CD8-positive, alpha-beta memory T cell (primary cell): ENCODE results near the gene FMO5. TPM values are rescaled to one million over a fixed set of nuclear protein-coding genes. Genes with fewer than 3 reads are reported as not detected.

Experiments
- CTCF ChIA-PET: fragments of 350-600 bp; sonication (Branson Sonifier 250); formaldehyde crosslinking; loops from one replicate; lab custom pipeline; 2021; ENCODE audit warnings: antibody characterized with exemption; lab: Charles Lee
- POLR2A ChIA-PET: fragments of 350-600 bp; sonication (Branson Sonifier 250); formaldehyde crosslinking; loops from one replicate; lab custom pipeline; 2021; ENCODE audit warnings: antibody characterized with exemption; lab: Charles Lee
- DNase-seq, 5 donors: peaks; one replicate each; pipeline versions ENCODE4 v3.0.0 to v3.0.0-alpha.2; 2020 to 2022; ENCODE audit warnings: mixed read lengths in 1 of 5
- H3K27ac ChIP-seq: one replicate; pipeline ENCODE4 v1.7.0; 2013; ENCODE audit warnings: low read depth, mild to moderate bottlenecking, low read length, moderate library complexity
- H3K27me3 ChIP-seq: 2 replicates; pipeline ENCODE4 v1.7.0; 2013; ENCODE audit warnings: low read length, mild to moderate bottlenecking; ENCODE audit not compliant: insufficient read depth, poor library complexity, severe bottlenecking
- H3K36me3 ChIP-seq: 2 replicates; pipeline ENCODE4 v1.7.0; 2013; ENCODE audit warnings: mild to moderate bottlenecking, low read length, moderate library complexity; ENCODE audit not compliant: insufficient read depth
- H3K4me1 ChIP-seq: 2 replicates; pipeline ENCODE4 v1.7.0; 2013; ENCODE audit warnings: mild to moderate bottlenecking, low read length, moderate library complexity; ENCODE audit not compliant: insufficient read depth
- H3K4me3 ChIP-seq: 2 replicates; pipeline ENCODE4 v1.7.0; 2013; ENCODE audit warnings: mild to moderate bottlenecking, low read length
- H3K9me3 ChIP-seq: 2 replicates; pipeline ENCODE4 v1.7.0; 2013; ENCODE audit warnings: mild to moderate bottlenecking, low read length
- H3K27ac Mint-ChIP-seq, 8 donors: one replicate each; pipeline ENCODE4 v1.8.0; 2020 to 2021; ENCODE audit warnings: mixed read lengths in 8 of 8, mild to moderate bottlenecking in 6 of 8, inconsistent platforms in 3 of 8, moderate library complexity in 3 of 8
- H3K27me3 Mint-ChIP-seq, 2 donors: one replicate each; pipeline ENCODE4 v1.8.0; 2020 to 2021; ENCODE audit warnings: mixed read lengths in 2 of 2, mild to moderate bottlenecking in 1 of 2, moderate library complexity in 1 of 2
- H3K36me3 Mint-ChIP-seq, 3 donors: one replicate each; pipeline ENCODE4 v1.8.0; 2020 to 2021; ENCODE audit warnings: mixed read lengths in 3 of 3, inconsistent platforms in 1 of 3, mild to moderate bottlenecking in 1 of 3
- H3K4me1 Mint-ChIP-seq, 3 donors: one replicate each; pipeline ENCODE4 v1.8.0; 2020 to 2021; ENCODE audit warnings: mixed read lengths in 3 of 3, inconsistent platforms in 1 of 3, mild to moderate bottlenecking in 1 of 3
- H3K4me3 Mint-ChIP-seq, 7 donors: one replicate each; pipeline ENCODE4 v1.8.0; 2020 to 2021; ENCODE audit warnings: mixed read lengths in 7 of 7, mild to moderate bottlenecking in 6 of 7, moderate library complexity in 4 of 7, inconsistent platforms in 2 of 7
- H3K9me3 Mint-ChIP-seq, 5 donors: one replicate each; pipeline ENCODE4 v1.8.0; 2020 to 2022; ENCODE audit warnings: mixed read lengths in 5 of 5, mild to moderate bottlenecking in 3 of 5, moderate library complexity in 2 of 5, inconsistent platforms in 1 of 5
- polyA plus RNA-seq: library from polyadenylated mRNA; unstranded; fragments of 300-500 nt; fragmentation: Illumina TruSeq; gene quantifications from one replicate; pipeline ENCODE4 v1.2.3, GENCODE V29; 2021
- total RNA-seq, 2 experiments: library from RNA; stranded (reverse); gene quantifications; one replicate each; pipeline ENCODE4 v1.2.3, GENCODE V29; 2021

Gene FMO5
- total and polyA plus RNA-seq, 3 experiments from 2014 or later = 0.31 to 1.2 (median 0.35) TPM

GRCh38 chr1:147218606-147219005, 6.5 kb downstream of the FMO5 start:
- CTCF ChIA-PET = no interaction called here
- peaks cover 0 to 2% (median 0%) of the 10 kb centered on the region in 3 donors for H3K36me3 Mint-ChIP-seq

GRCh38 chr1:147217141-147217540, 8.0 kb downstream of the FMO5 start:
- Histone ChIP-seq H3K9me3 (no peaks in the 10 kb centered on the region), H3K4me3 (no peak overlapping the region), H3K27ac (no peak overlapping the region), H3K4me1 (no peaks in the 10 kb centered on the region), H3K27me3 (no peaks in the 10 kb centered on the region), H3K36me3 (no peaks in the 10 kb centered on the region)
- Mint-ChIP-seq H3K36me3 (peaks cover 0 to 2% (median 0%) of the 10 kb centered on the region in 3 donors), H3K27ac (no peak overlapping the region), H3K27me3 (no peaks in the 10 kb centered on the region), H3K9me3 (no peaks in the 10 kb centered on the region), H3K4me1 (no peaks in the 10 kb centered on the region), H3K4me3 (no peak overlapping the region)
- CTCF ChIA-PET = no interaction called here
- POLR2A ChIA-PET = no interaction called here
- DNase-seq = no peak

More at GRCh38 chr1:147218606-147219005, 6.5 kb downstream of the FMO5 start:
- Histone ChIP-seq H3K4me1 (no peaks in the 10 kb centered on the region), H3K9me3 (no peaks in the 10 kb centered on the region), H3K27me3 (no peaks in the 10 kb centered on the region), H3K4me3 (no peak overlapping the region), H3K27ac (no peak overlapping the region), H3K36me3 (no peaks in the 10 kb centered on the region)
- no peak overlapping the region for H3K4me3 Mint-ChIP-seq
- H3K27me3 Mint-ChIP-seq = no peaks in the 10 kb centered on the region
- H3K27ac Mint-ChIP-seq = no peak overlapping the region
- POLR2A ChIA-PET = no interaction called here
- DNase-seq = no peak
- H3K9me3 Mint-ChIP-seq = no peaks in the 10 kb centered on the region
- H3K4me1 Mint-ChIP-seq = peaks cover 0 to 1% (median under 1%) of the 10 kb centered on the region in 3 donors

- Mint-ChIP-seq H3K27ac (no peak overlapping the region), H3K9me3 (no peaks in the 10 kb centered on the region), H3K4me1 (no peaks in the 10 kb centered on the region), H3K27me3 (no peaks in the 10 kb centered on the region), H3K4me3 (no peak overlapping the region), H3K36me3 (peaks cover 0 to 5% (median 0%) of the 10 kb centered on the region in 3 donors)
- CTCF ChIA-PET = no interaction called here
- Histone ChIP-seq H3K9me3 (no peaks in the 10 kb centered on the region), H3K36me3 (no peaks in the 10 kb centered on the region), H3K4me3 (no peak overlapping the region), H3K27me3 (no peaks in the 10 kb centered on the region), H3K4me1 (no peaks in the 10 kb centered on the region), H3K27ac (no peak overlapping the region)
- no peak for DNase-seq
- POLR2A ChIA-PET = no interaction called here
These were observed 9.0 kb downstream of the FMO5 start for GRCh38 chr1:147216124-147216523.

- no peak for DNase-seq
- H3K36me3 ChIP-seq = no peaks in the 10 kb centered on the region
- H3K36me3 Mint-ChIP-seq = peaks cover 0 to 5% (median 0%) of the 10 kb centered on the region in 3 donors
- no peaks in the 10 kb centered on the region for H3K4me1 ChIP-seq
- H3K27ac ChIP-seq = no peak overlapping the region
- H3K9me3 ChIP-seq = no peaks in the 10 kb centered on the region
- ChIA-PET CTCF (no interaction called here), POLR2A (no interaction called here)
- H3K4me1 Mint-ChIP-seq = no peaks in the 10 kb centered on the region
- H3K4me3 ChIP-seq = no peak overlapping the region
- H3K4me3 Mint-ChIP-seq = no peak overlapping the region
- no peak overlapping the region for H3K27ac Mint-ChIP-seq
- no peaks in the 10 kb centered on the region for H3K27me3 ChIP-seq
- H3K9me3 Mint-ChIP-seq = no peaks in the 10 kb centered on the region
- no peaks in the 10 kb centered on the region for H3K27me3 Mint-ChIP-seq
These were observed 9.6 kb downstream of the FMO5 start for GRCh38 chr1:147215540-147215916.

- no peaks in the 10 kb centered on the region for H3K4me1 ChIP-seq
- no peak overlapping the region for H3K27ac ChIP-seq
- CTCF ChIA-PET = no interaction called here
- DNase-seq = no peak
- POLR2A ChIA-PET = no interaction called here
- H3K27me3 Mint-ChIP-seq = no peaks in the 10 kb centered on the region
- H3K27me3 ChIP-seq = no peaks in the 10 kb centered on the region
- no peaks in the 10 kb centered on the region for H3K9me3 ChIP-seq
- H3K36me3 Mint-ChIP-seq = peaks cover 0 to 5% (median 0%) of the 10 kb centered on the region in 3 donors
- no peak overlapping the region for H3K27ac Mint-ChIP-seq
- H3K36me3 ChIP-seq = no peaks in the 10 kb centered on the region
- no peaks in the 10 kb centered on the region for H3K9me3 Mint-ChIP-seq
- no peak overlapping the region for H3K4me3 ChIP-seq
- H3K4me1 Mint-ChIP-seq = no peaks in the 10 kb centered on the region
- H3K4me3 Mint-ChIP-seq = no peak overlapping the region
These were observed 10.1 kb downstream of the FMO5 start for GRCh38 chr1:147214842-147215539.

GRCh38 chr1:147214325-147214724, 10.8 kb downstream of the FMO5 start:
- no peak overlapping the region for H3K27ac Mint-ChIP-seq
- ChIA-PET CTCF (no interaction called here), POLR2A (no interaction called here)

GRCh38 chr1:147213271-147213670, 11.9 kb downstream of the FMO5 start:
- no peaks in the 10 kb centered on the region for H3K27me3 ChIP-seq
- no peaks in the 10 kb centered on the region for H3K4me1 ChIP-seq
- Mint-ChIP-seq H3K27me3 (no peaks in the 10 kb centered on the region), H3K27ac (no peak overlapping the region), H3K4me3 (no peak overlapping the region), H3K36me3 (peaks cover 0 to 5% (median 4%) of the 10 kb centered on the region in 3 donors), H3K9me3 (no peaks in the 10 kb centered on the region), H3K4me1 (no peaks in the 10 kb centered on the region)
- H3K27ac ChIP-seq = no peak overlapping the region
- no peaks in the 10 kb centered on the region for H3K36me3 ChIP-seq
- H3K4me3 ChIP-seq = no peak overlapping the region
- no peaks in the 10 kb centered on the region for H3K9me3 ChIP-seq
- no peak for DNase-seq
- CTCF ChIA-PET = no interaction called here
- POLR2A ChIA-PET = no interaction called here

More at GRCh38 chr1:147214325-147214724, 10.8 kb downstream of the FMO5 start:
- H3K4me1 Mint-ChIP-seq = no peaks in the 10 kb centered on the region
- Histone ChIP-seq H3K27ac (no peak overlapping the region), H3K4me1 (no peaks in the 10 kb centered on the region), H3K27me3 (no peaks in the 10 kb centered on the region), H3K9me3 (no peaks in the 10 kb centered on the region), H3K4me3 (no peak overlapping the region), H3K36me3 (no peaks in the 10 kb centered on the region)
- no peaks in the 10 kb centered on the region for H3K27me3 Mint-ChIP-seq
- H3K36me3 Mint-ChIP-seq = peaks cover 0 to 5% (median 4%) of the 10 kb centered on the region in 3 donors
- no peaks in the 10 kb centered on the region for H3K9me3 Mint-ChIP-seq
- no peak overlapping the region for H3K4me3 Mint-ChIP-seq
- no peak for DNase-seq

- Histone ChIP-seq H3K9me3 (no peaks in the 10 kb centered on the region), H3K36me3 (no peaks in the 10 kb centered on the region), H3K4me3 (no peak overlapping the region), H3K27me3 (no peaks in the 10 kb centered on the region), H3K4me1 (no peaks in the 10 kb centered on the region), H3K27ac (no peak overlapping the region)
- H3K36me3 Mint-ChIP-seq = peaks cover 0 to 13% (median 5%) of the 10 kb centered on the region in 3 donors
- H3K27me3 Mint-ChIP-seq = no peaks in the 10 kb centered on the region
- DNase-seq = no peak
- H3K9me3 Mint-ChIP-seq = no peaks in the 10 kb centered on the region
- POLR2A ChIA-PET = no interaction called here
- CTCF ChIA-PET = no interaction called here
- H3K4me1 Mint-ChIP-seq = no peaks in the 10 kb centered on the region
- no peak overlapping the region for H3K27ac Mint-ChIP-seq
- no peak overlapping the region for H3K4me3 Mint-ChIP-seq
These were observed 13.6 kb downstream of the FMO5 start for GRCh38 chr1:147211577-147211976.
